Liver (tissue), 9 donors: Measurements from ENCODE around the gene COMMD10. TPM values are rescaled to one million over a fixed set of nuclear protein-coding genes. Genes with fewer than 3 reads are reported as not detected.
A peak's percentile ranks its signal among the peaks of the same experiment; 100 is the strongest.

Experiments used
- DNase-seq: peaks from one replicate; pipeline ENCODE4 v3.0.0-alpha.2; 2017; ENCODE audit warnings: low spot score
- H3K27ac ChIP-seq, 2 donors: one replicate each; pipeline ENCODE4 v1.7.0; 2013; ENCODE audit warnings: inconsistent platforms in 2 of 2, low read length in 2 of 2, control low read depth in 1 of 2, low read depth in 1 of 2, mild to moderate bottlenecking in 1 of 2
- H3K27me3 ChIP-seq, 4 donors: one replicate each; pipeline versions ENCODE4 v1.6.1 to v1.7.0; 2013; ENCODE audit warnings: low read length in 3 of 4, inconsistent platforms in 1 of 4, mild to moderate bottlenecking in 1 of 4, moderate library complexity in 1 of 4; ENCODE audit not compliant: control insufficient read depth in 4 of 4, insufficient read depth in 4 of 4
- H3K36me3 ChIP-seq, 4 donors: one replicate each; pipeline versions ENCODE4 v1.6.1 to v1.7.0; 2013; ENCODE audit warnings: low read length in 3 of 4, mild to moderate bottlenecking in 3 of 4, low read depth in 1 of 4, moderate library complexity in 1 of 4; ENCODE audit not compliant: control insufficient read depth in 4 of 4, insufficient read depth in 3 of 4
- H3K4me1 ChIP-seq, 4 donors: one replicate each; pipeline versions ENCODE4 v1.6.1 to v1.7.0; 2013; ENCODE audit warnings: low read length in 3 of 4, mild to moderate bottlenecking in 3 of 4, moderate library complexity in 1 of 4; ENCODE audit not compliant: control insufficient read depth in 4 of 4, insufficient read depth in 4 of 4
- H3K4me3 ChIP-seq, 3 donors: one replicate each; pipeline versions ENCODE4 v1.6.1 to v1.7.0; 2013; ENCODE audit warnings: low read length in 3 of 3, control low read depth in 1 of 3, low read depth in 1 of 3, mild to moderate bottlenecking in 1 of 3
- H3K9ac ChIP-seq, 2 donors: one replicate each; pipeline ENCODE4 v1.7.0; 2013; ENCODE audit warnings: low read length in 2 of 2, mild to moderate bottlenecking in 2 of 2, moderate library complexity in 2 of 2, control low read depth in 1 of 2, low read depth in 1 of 2
- H3K9me3 ChIP-seq, 4 donors: one replicate each; pipeline versions ENCODE4 v1.6.1 to v1.7.0; 2013; ENCODE audit warnings: low read length in 3 of 4; ENCODE audit not compliant: control insufficient read depth in 4 of 4
- ATF3 ChIP-seq: IDR thresholded peaks from 2 replicates; pipeline ENCODE4 v1.6.1; 2016; ENCODE audit warnings: antibody characterized with exemption
- CTCF ChIP-seq: fragments of 150-350 bp; IDR thresholded peaks from 2 replicates; pipeline ENCODE4 v1.5.1; 2017; ENCODE audit warnings: improper control_type of control experiment, low read depth, low read length; ENCODE audit not compliant: missing input control
- EGR1 ChIP-seq, 2 donors: IDR thresholded peaks; 2 replicates each; pipeline ENCODE4 v1.6.1; 2016 to 2018; ENCODE audit warnings: antibody characterized with exemption in 2 of 2, low read depth in 2 of 2
- FOXA1 ChIP-seq: IDR thresholded peaks from 2 replicates; pipeline ENCODE4 v1.6.1; 2016; ENCODE audit warnings: antibody characterized with exemption
- FOXA2 ChIP-seq: IDR thresholded peaks from 2 replicates; pipeline ENCODE4 v1.6.1; 2016; ENCODE audit warnings: antibody characterized with exemption
- GABPA ChIP-seq, 2 donors: IDR thresholded peaks in 1 of 2; conservative IDR thresholded peaks in 1 of 2; 2 replicates each; pipeline ENCODE4 v1.6.1; 2016; ENCODE audit warnings: antibody characterized with exemption in 2 of 2, mild to moderate bottlenecking in 1 of 2, moderate library complexity in 1 of 2
- HNF4A ChIP-seq, 2 donors: conservative IDR thresholded peaks; 2 replicates each; pipeline ENCODE4 v1.6.1; 2016; ENCODE audit warnings: antibody characterized with exemption in 2 of 2, mild to moderate bottlenecking in 2 of 2
- HNF4G ChIP-seq: IDR thresholded peaks from 2 replicates; pipeline ENCODE4 v1.6.1; 2016; ENCODE audit warnings: antibody characterized with exemption
- JUND ChIP-seq, 2 donors: IDR thresholded peaks; 2 replicates each; pipeline ENCODE4 v1.6.1; 2016; ENCODE audit warnings: antibody characterized with exemption in 2 of 2
- MAX ChIP-seq: IDR thresholded peaks from 2 replicates; pipeline ENCODE4 v1.6.1; 2016; ENCODE audit warnings: antibody characterized with exemption
- NR2F2 ChIP-seq: IDR thresholded peaks from 2 replicates; pipeline ENCODE4 v1.6.1; 2016; ENCODE audit warnings: antibody characterized with exemption
- RAD21 ChIP-seq, 2 donors: IDR thresholded peaks; 2 replicates each; pipeline ENCODE4 v1.6.1; 2016; ENCODE audit warnings: antibody characterized with exemption in 2 of 2, mild to moderate bottlenecking in 2 of 2
- RXRA ChIP-seq, 2 donors: IDR thresholded peaks; 2 replicates each; pipeline ENCODE4 v1.6.1; 2017 to 2018; ENCODE audit warnings: antibody characterized with exemption in 2 of 2, mild to moderate bottlenecking in 1 of 2
- SP1 ChIP-seq: IDR thresholded peaks from 2 replicates; pipeline ENCODE4 v1.6.1; 2018; ENCODE audit warnings: antibody characterized with exemption, mild to moderate bottlenecking
- TAF1 ChIP-seq: conservative IDR thresholded peaks from 2 replicates; pipeline ENCODE4 v1.6.1; 2016; ENCODE audit warnings: antibody characterized with exemption, mild to moderate bottlenecking
- YY1 ChIP-seq: IDR thresholded peaks from 2 replicates; pipeline ENCODE4 v1.6.1; 2016; ENCODE audit warnings: antibody characterized with exemption, mild to moderate bottlenecking
- ZBTB33 ChIP-seq: IDR thresholded peaks from 2 replicates; pipeline ENCODE4 v1.6.1; 2016; ENCODE audit warnings: antibody characterized with exemption
- WGBS: extraction: QIAGEN DNeasy Blood & Tissue Kit; methylation state at CpG from one replicate; pipeline ENCODE4 v1.1.7; 2013; 5-methylcytosine and 5-hydroxymethylcytosine counted together
- polyA plus RNA-seq, 2 donors: library from polyadenylated mRNA; stranded (reverse) in 1 of 2; unstranded in 1 of 2; fragments of 200-250 nt in 1 of 2; fragments of >200 nt in 1 of 2; fragmentation: Nextera tagmentation in 1 of 2; extraction: Ambion mirVana in 1 of 2; gene quantifications; one replicate each; pipeline versions ENCODE4 v1.2.1 to v1.2.3, GENCODE V29; 2013 to 2015
- total RNA-seq, 2 donors: library from RNA; depleted of rRNA; stranded (reverse); fragments of >200 nt; gene quantifications; one replicate each; pipeline ENCODE4 v1.2.3, GENCODE V29; 2014
- donor health status: healthy.
- donor health status: healthy.
- donor health status: healthy.
- donor health status: healthy.
- donor health status: healthy.

Gene COMMD10
- total and polyA plus RNA-seq, 4 donors = 8.9 to 30.5 (median 19.3) TPM

GRCh38 chr5:116035123-116035522 lies 49.7 kb upstream of the COMMD10 start:
- Histone ChIP-seq H3K9ac (no peak overlapping the region), H3K4me3 (no peak overlapping the region), H3K4me1 (no peaks in the 10 kb centered on the region), H3K9me3 (no peaks in the 10 kb centered on the region), H3K27ac (no peak overlapping the region), H3K27me3 (no peaks in the 10 kb centered on the region), H3K36me3 (no peaks in the 10 kb centered on the region)
- whole genome bisulfite sequencing = 87% methylated on average over 5 of the region's 5 CpGs
- no peak for TF ChIP-seq HNF4G
- no peak for TF ChIP-seq ATF3
- no peak for TF ChIP-seq RAD21 (IDR thresholded peaks at IDR 0.05)
- no peak for TF ChIP-seq TAF1
- TF ChIP-seq YY1 = no peak
- no peak for TF ChIP-seq FOXA2
- no peak for TF ChIP-seq NR2F2
- TF ChIP-seq SP1 = no peak
- no peak for TF ChIP-seq HNF4A (conservative IDR thresholded peaks at IDR 0.05)
- TF ChIP-seq MAX = no peak
- TF ChIP-seq FOXA1 = no peak
- TF ChIP-seq EGR1 (IDR thresholded peaks at IDR 0.05; ENCODE audit: low read depth in 2 of 2) = no peak
- TF ChIP-seq JUND (IDR thresholded peaks at IDR 0.05) = no peak
- TF ChIP-seq GABPA (IDR thresholded peaks at IDR 0.05 in 1 of 2, conservative IDR thresholded peaks at IDR 0.05 in 1 of 2) = no peak
- no peak for TF ChIP-seq RXRA (IDR thresholded peaks at IDR 0.05)
- no peak for TF ChIP-seq CTCF
- no peak for DNase-seq

GRCh38 chr5:116037236-116037822 lies 47.5 kb upstream of the COMMD10 start:
- Histone ChIP-seq H3K27ac (no peak overlapping the region), H3K9ac (no peak overlapping the region), H3K36me3 (no peaks in the 10 kb centered on the region), H3K4me1 (no peaks in the 10 kb centered on the region), H3K9me3 (no peaks in the 10 kb centered on the region), H3K27me3 (no peaks in the 10 kb centered on the region), H3K4me3 (no peak overlapping the region)
- TF ChIP-seq GABPA (IDR thresholded peaks at IDR 0.05 in 1 of 2, conservative IDR thresholded peaks at IDR 0.05 in 1 of 2) (no peak), RAD21 (IDR thresholded peaks at IDR 0.05) (peak in 1 of 2 donors; percentile 25)
- 57% methylated on average over 3 of the region's 3 CpGs for WGBS
- DNase-seq = no peak

- H3K27ac ChIP-seq = no peak overlapping the region
- H3K9me3 ChIP-seq = no peaks in the 10 kb centered on the region
- no peak for DNase-seq
- H3K27me3 ChIP-seq = no peaks in the 10 kb centered on the region
- TF ChIP-seq ATF3 (no peak), HNF4A (conservative IDR thresholded peaks at IDR 0.05) (no peak), ZBTB33 (no peak), HNF4G (no peak), RAD21 (IDR thresholded peaks at IDR 0.05) (no peak)
- H3K36me3 ChIP-seq = no peaks in the 10 kb centered on the region
- H3K9ac ChIP-seq = no peak overlapping the region
- H3K4me3 ChIP-seq = no peak overlapping the region
- H3K4me1 ChIP-seq = no peaks in the 10 kb centered on the region
- WGBS = 73% methylated on average over 3 of the region's 3 CpGs
These were observed 46.0 kb upstream of the COMMD10 start for GRCh38 chr5:116038817-116039216.
